HG03521 (cell line): ENCODE data around the gene GPRASP3.
"Not testable (repeated sequence)": the region's sequence is repeated elsewhere in the genome, so short reads cannot be mapped to it uniquely, and the experiment has no call there.

ENCODE experiments used
- ATAC-seq: cut with Tn5 transposase; IDR thresholded peaks from one replicate; pipeline ENCODE4 v1.9.1; 2021; ENCODE audit warnings: mild to moderate bottlenecking, moderate library complexity; ENCODE audit not compliant: unreplicated experiment

The GPRASP3 gene

GRCh38 chrX:102720237-102721168, at the start of gene GPRASP3:
TSS of gene GPRASP3 (plus strand) at chrX:102720743. CDS start at chrX:102748996, 28,253 bp downstream.
- peak; percentile 98 for ATAC-seq

- ATAC-seq, result no peak
Measured at GRCh38 chrX:102672856-102673255, 47.7 kb upstream of the GPRASP3 start.

- ATAC-seq, result not testable (repeated sequence)
Measured at GRCh38 chrX:102677479-102677878, 43.1 kb upstream of the GPRASP3 start.

GRCh38 chrX:102684772-102685520, 35.6 kb upstream of the GPRASP3 start:
- no peak for ATAC-seq

GRCh38 chrX:102694749-102695148, 25.8 kb upstream of the GPRASP3 start:
- no peak for ATAC-seq

GRCh38 chrX:102696306-102696705, 24.2 kb upstream of the GPRASP3 start:
- no peak for ATAC-seq

GRCh38 chrX:102697494-102697893, 23.0 kb upstream of the GPRASP3 start:
- ATAC-seq, result no peak

GRCh38 chrX:102708900-102709299, 11.6 kb upstream of the GPRASP3 start:
- ATAC-seq, result no peak

GRCh38 chrX:102711872-102712215, 8.7 kb upstream of the GPRASP3 start:
- no peak for ATAC-seq

- ATAC-seq, result no peak
Measured at GRCh38 chrX:102712216-102712966, 8.2 kb upstream of the GPRASP3 start, which contains the start of gene GPRASP2. TSS of gene GPRASP2 (plus strand) at chrX:102712448. CDS start at chrX:102714870, 2,422 bp downstream.

- no peak for ATAC-seq
Measured at GRCh38 chrX:102712981-102713625, 7.4 kb upstream of the GPRASP3 start.

GRCh38 chrX:102714994-102715393, 5.5 kb upstream of the GPRASP3 start:
- ATAC-seq, result no peak

GRCh38 chrX:102715967-102716366, 4.6 kb upstream of the GPRASP3 start:
- no peak for ATAC-seq

- not testable (repeated sequence) for ATAC-seq
Measured at GRCh38 chrX:102721169-102721506, 595 bp downstream of the GPRASP3 start.

- no peak for ATAC-seq
Measured at GRCh38 chrX:102723456-102723855, 2.9 kb downstream of the GPRASP3 start.

- ATAC-seq, result no peak
Measured at GRCh38 chrX:102727761-102728160, 7.2 kb downstream of the GPRASP3 start.

- ATAC-seq, result no peak
Measured at GRCh38 chrX:102728646-102729045, 8.1 kb downstream of the GPRASP3 start.

GRCh38 chrX:102739657-102740056, 19.1 kb downstream of the GPRASP3 start:
- ATAC-seq, result no peak

GRCh38 chrX:102744307-102744706, 23.8 kb downstream of the GPRASP3 start:
- no peak for ATAC-seq

- ATAC-seq, result no peak
Measured at GRCh38 chrX:102745513-102745856, 24.9 kb downstream of the GPRASP3 start.
